Measurements from ENCODE around the gene RAB31. TPM values are rescaled to one million over a fixed set of nuclear protein-coding genes. Genes with fewer than 3 reads are reported as not detected.

Gene RAB31
- total RNA-seq, 1 donor from 2014 or later = 36.0 TPM

- Mint-ChIP-seq H3K27ac (no peak overlapping the region), H3K27me3 (peaks cover 5% of the 10 kb centered on the region), H3K4me3 (no peak overlapping the region), H3K36me3 (ENCODE audit: low read depth) (no peaks in the 10 kb centered on the region), H3K9me3 (no peaks in the 10 kb centered on the region), H3K4me1 (peaks cover 1% of the 10 kb centered on the region)
- no peak for TF ChIP-seq CTCF (IDR thresholded peaks at IDR 0.05)
- ChIA-PET POLR2A (no interaction called here), CTCF (no interaction called here)
- DNase-seq (no peak), ATAC-seq (ENCODE audit: low read depth) (no peak)
- intact Hi-C loops (cut with micrococcal nuclease) = no loop called here
These were observed 22.5 kb upstream of the RAB31 start for GRCh38 chr18:9685615-9685890.

- intact Hi-C loops (cut with micrococcal nuclease) = no loop called here
- Mint-ChIP-seq H3K36me3 (ENCODE audit: low read depth) (no peaks in the 10 kb centered on the region), H3K27ac (no peak overlapping the region), H3K4me1 (no peaks in the 10 kb centered on the region), H3K27me3 (peaks cover 5% of the 10 kb centered on the region), H3K4me3 (no peak overlapping the region), H3K9me3 (no peaks in the 10 kb centered on the region)
- CTCF ChIA-PET = no interaction called here
- TF ChIP-seq CTCF (IDR thresholded peaks at IDR 0.05) = no peak
- no peak for ATAC-seq (ENCODE audit: low read depth)
- POLR2A ChIA-PET = no interaction called here
- no peak for DNase-seq
These were observed 19.9 kb upstream of the RAB31 start for GRCh38 chr18:9688036-9688741.

- Mint-ChIP-seq H3K4me3 (no peak overlapping the region), H3K36me3 (ENCODE audit: low read depth) (no peaks in the 10 kb centered on the region), H3K4me1 (no peaks in the 10 kb centered on the region), H3K27me3 (peaks cover 8% of the 10 kb centered on the region), H3K9me3 (no peaks in the 10 kb centered on the region), H3K27ac (no peak overlapping the region)
- POLR2A ChIA-PET = no interaction called here
- DNase-seq (no peak), ATAC-seq (ENCODE audit: low read depth) (no peak)
- intact Hi-C loops (cut with micrococcal nuclease) = no loop called here
- CTCF ChIA-PET = no interaction called here
- TF ChIP-seq CTCF (IDR thresholded peaks at IDR 0.05) = no peak
These were observed 18.8 kb upstream of the RAB31 start for GRCh38 chr18:9689253-9689652.

GRCh38 chr18:9690418-9691188 lies 17.5 kb upstream of the RAB31 start:
- ChIA-PET CTCF (no interaction called here), POLR2A (no interaction called here)
- H3K9me3 Mint-ChIP-seq = no peaks in the 10 kb centered on the region
- H3K4me3 Mint-ChIP-seq = no peak overlapping the region
- H3K27me3 Mint-ChIP-seq = peaks cover 8% of the 10 kb centered on the region
- no peak overlapping the region for H3K27ac Mint-ChIP-seq
- ATAC-seq (ENCODE audit: low read depth) (no peak), DNase-seq (no peak)
- H3K36me3 Mint-ChIP-seq (ENCODE audit: low read depth) = no peaks in the 10 kb centered on the region
- intact Hi-C loops (cut with micrococcal nuclease) = no loop called here
- H3K4me1 Mint-ChIP-seq = no peaks in the 10 kb centered on the region
- no peak for TF ChIP-seq CTCF (IDR thresholded peaks at IDR 0.05)

GRCh38 chr18:9691235-9691634 lies 16.9 kb upstream of the RAB31 start:
- Mint-ChIP-seq H3K36me3 (ENCODE audit: low read depth) (no peaks in the 10 kb centered on the region), H3K4me3 (no peak overlapping the region), H3K4me1 (no peaks in the 10 kb centered on the region), H3K27me3 (peaks cover 8% of the 10 kb centered on the region), H3K9me3 (no peaks in the 10 kb centered on the region), H3K27ac (no peak overlapping the region)
- intact Hi-C loops (cut with micrococcal nuclease) = no loop called here
- DNase-seq (no peak), ATAC-seq (ENCODE audit: low read depth) (no peak)
- POLR2A ChIA-PET = no interaction called here
- TF ChIP-seq CTCF (IDR thresholded peaks at IDR 0.05) = no peak
- CTCF ChIA-PET = no interaction called here
